Endothelial cell of umbilical vein (primary cell): ENCODE measurements around the gene TEAD4. TPM values are rescaled to one million over a fixed set of nuclear protein-coding genes. Genes with fewer than 3 reads are reported as not detected.

Experiments
- BruUV-seq: library from RNA; stranded (reverse); fragments of 400-500 nt; replicated peaks from 2 replicates; lab custom pipeline; 2021; lab: Mats Ljungman, UMichigan
- CTCF ChIA-PET: fragments of 300-600, 350-600 bp; sonication (Branson Sonifier 250); formaldehyde crosslinking; loops from one replicate; lab custom pipeline; 2021; ENCODE audit warnings: antibody characterized with exemption, inconsistent platforms; lab: Charles Lee
- POLR2A ChIA-PET: fragments of 300-600, 350-600 bp; sonication (Branson Sonifier 250); formaldehyde crosslinking; loops from one replicate; lab custom pipeline; 2021; ENCODE audit warnings: antibody characterized with exemption, inconsistent platforms; lab: Charles Lee
- DNase-seq: peaks from one replicate; pipeline ENCODE4 v3.0.0-alpha.2; 2011; ENCODE audit warnings: low read depth, low spot score
- FAIRE-seq: peaks from 2 replicates; lab custom pipeline; 2011; peaks lifted over from hg19 to GRCh38; lab: Jason Lieb, UNC
- H2AFZ ChIP-seq: 2 replicates; pipeline ENCODE4 v1.6.0; 2012; ENCODE audit warnings: low read depth, low read length, control low read depth, inconsistent platforms
- H3K27ac ChIP-seq: 2 replicates; pipeline ENCODE4 v1.5.1; 2011; ENCODE audit warnings: low read depth, mild to moderate bottlenecking, control low read depth, low read length, moderate library complexity; ENCODE audit not compliant: insufficient read depth
- H3K27me3 ChIP-seq, 2 experiments: 2 replicates each; pipeline versions ENCODE4 v1.6.0 to v1.6.1; 2011; ENCODE audit warnings: low read length in 2 of 2, mixed read lengths in 1 of 2; ENCODE audit not compliant: control insufficient read depth in 2 of 2, insufficient read depth in 2 of 2
- H3K36me3 ChIP-seq, 2 experiments: 2 replicates in 1 of 2; 3 replicates in 1 of 2; pipeline ENCODE4 v1.5.1; 2011; ENCODE audit warnings: low read length in 2 of 2, mild to moderate bottlenecking in 1 of 2, moderate library complexity in 1 of 2; ENCODE audit not compliant: control insufficient read depth in 2 of 2, insufficient read depth in 2 of 2; ENCODE audit errors: extremely low read depth in 1 of 2
- H3K4me1 ChIP-seq: 3 replicates; pipeline ENCODE4 v1.5.1; 2011; ENCODE audit warnings: mild to moderate bottlenecking, low read length; ENCODE audit not compliant: control insufficient read depth, insufficient read depth; ENCODE audit errors: extremely low read depth
- H3K4me2 ChIP-seq: 2 replicates; pipeline ENCODE4 v1.6.1; 2011; ENCODE audit warnings: low read length, control low read depth, mixed read lengths; ENCODE audit not compliant: insufficient read depth
- H3K4me3 ChIP-seq, 3 experiments: fragments of 200-600 bp in 1 of 3; sonication (generic), shearing (Covaris generic) in 1 of 3; replicated peaks in 1 of 3; 2 replicates each; pipeline ENCODE4 v1.5.1; 2011 to 2016; ENCODE audit warnings: control low read depth in 3 of 3, low read length in 3 of 3, mild to moderate bottlenecking in 2 of 3, inconsistent platforms in 1 of 3, low read depth in 1 of 3, moderate library complexity in 1 of 3; ENCODE audit not compliant: insufficient read depth in 1 of 3
- H3K79me2 ChIP-seq: 2 replicates; pipeline ENCODE4 v1.6.0; 2012; ENCODE audit warnings: low read length, inconsistent platforms; ENCODE audit not compliant: control insufficient read depth, insufficient read depth
- H3K9ac ChIP-seq: replicated peaks from 2 replicates; pipeline ENCODE3; 2011; ENCODE audit warnings: low read length, control low read depth; ENCODE audit not compliant: insufficient read depth; ENCODE audit errors: extremely low read depth
- H3K9me1 ChIP-seq: replicated peaks from 3 replicates; pipeline ENCODE4 v1.6.0; 2011; ENCODE audit warnings: mild to moderate bottlenecking, low read length; ENCODE audit not compliant: control insufficient read depth, insufficient read depth; ENCODE audit errors: extremely low read depth
- H3K9me3 ChIP-seq: replicated peaks from 2 replicates; pipeline ENCODE4 v1.5.1; 2012; ENCODE audit warnings: low read length, inconsistent platforms; ENCODE audit not compliant: control insufficient read depth, insufficient read depth
- H4K20me1 ChIP-seq: replicated peaks from 2 replicates; pipeline ENCODE3; 2011; ENCODE audit warnings: mild to moderate bottlenecking, low read length; ENCODE audit not compliant: control insufficient read depth, insufficient read depth; ENCODE audit errors: extremely low read depth
- EZH2 ChIP-seq: IDR thresholded peaks from 2 replicates; pipeline ENCODE4 v1.6.1; 2012; ENCODE audit warnings: borderline replicate concordance, low read depth, mild to moderate bottlenecking, moderate library complexity, low read length, inconsistent platforms; ENCODE audit not compliant: severe bottlenecking
- FOS ChIP-seq: IDR thresholded peaks from 2 replicates; pipeline ENCODE4 v1.6.1; 2011; ENCODE audit warnings: mild to moderate bottlenecking, low read length, moderate library complexity, borderline replicate concordance; ENCODE audit not compliant: insufficient read depth
- GATA2 ChIP-seq: IDR thresholded peaks from 2 replicates; pipeline ENCODE4 v1.7.0; 2011; ENCODE audit warnings: low read depth, mild to moderate bottlenecking, moderate library complexity, mixed read lengths, low read length; ENCODE audit not compliant: insufficient read length, insufficient read depth
- JUN ChIP-seq: IDR thresholded peaks from 2 replicates; pipeline ENCODE4 v1.6.1; 2011; ENCODE audit warnings: borderline replicate concordance, low read depth; ENCODE audit not compliant: insufficient read length, insufficient read depth
- MYC ChIP-seq: IDR thresholded peaks from one replicate; pipeline ENCODE4 v1.6.1; 2011; ENCODE audit warnings: mild to moderate bottlenecking, low read depth, low read length
- POLR2A ChIP-seq: IDR thresholded peaks from 2 replicates; pipeline ENCODE4 v1.6.1; 2012; ENCODE audit warnings: low read depth, mild to moderate bottlenecking, control low read depth, low read length
- POLR2AphosphoS5 ChIP-seq: IDR thresholded peaks from 2 replicates; pipeline ENCODE4 v1.6.1; 2012; ENCODE audit warnings: low read depth, mild to moderate bottlenecking, control low read depth, low read length, moderate library complexity; ENCODE audit not compliant: insufficient read depth
- dilution Hi-C: fragments of 300-500 bp; cut with MboI; formaldehyde crosslinking; loops from one replicate; pipeline ENCODE4 v1.15.0; 2019; ENCODE audit warnings: low sequenced_read_pairs; ENCODE audit not compliant: extremely low pct_ligation_motif_present
- intact Hi-C: fragments of 100-400 bp; cut with micrococcal nuclease; formaldehyde crosslinking; loops from one replicate; pipeline ENCODE4 v1.10.0; 2022
- polyA plus RNA-seq, 4 experiments: library from polyadenylated mRNA; depleted of rRNA in 3 of 4; stranded (reverse) in 3 of 4; unstranded in 1 of 4; fragments of >200 nt; gene quantifications; 2 replicates each; pipeline versions ENCODE4 v1.2.1 to v1.2.3, GENCODE V29; 2011 to 2012; ENCODE audit warnings: missing spikeins in 1 of 4
- total RNA-seq: library from RNA; stranded (reverse); gene quantifications from 2 replicates; pipeline ENCODE4 v1.2.3, GENCODE V29; 2021
- TF ChIP-seq, protein P1 (sequence below), 2 donors: IDR thresholded peaks; 1 replicate in 1 of 2; 2 replicates in 1 of 2; pipeline ENCODE4 v1.5.1; 2011; ENCODE audit warnings: low read length in 2 of 2, mild to moderate bottlenecking in 2 of 2, moderate library complexity in 2 of 2, control low read depth in 1 of 2, inconsistent platforms in 1 of 2, low read depth in 1 of 2; ENCODE audit not compliant: insufficient read depth in 1 of 2; ENCODE audit errors: extremely low read depth in 1 of 2
- TF ChIP-seq, protein P2 (sequence below): IDR thresholded peaks from 2 replicates; pipeline ENCODE4 v1.6.1; 2011; ENCODE audit not compliant: insufficient read depth, insufficient read length

TEAD4 gene
- total and polyA plus RNA-seq, 2 donors (not counting 3 experiments of a cell fraction or from before 2014, with no cell fraction given), result 34.4 to 46.0 TPM

DNA sequence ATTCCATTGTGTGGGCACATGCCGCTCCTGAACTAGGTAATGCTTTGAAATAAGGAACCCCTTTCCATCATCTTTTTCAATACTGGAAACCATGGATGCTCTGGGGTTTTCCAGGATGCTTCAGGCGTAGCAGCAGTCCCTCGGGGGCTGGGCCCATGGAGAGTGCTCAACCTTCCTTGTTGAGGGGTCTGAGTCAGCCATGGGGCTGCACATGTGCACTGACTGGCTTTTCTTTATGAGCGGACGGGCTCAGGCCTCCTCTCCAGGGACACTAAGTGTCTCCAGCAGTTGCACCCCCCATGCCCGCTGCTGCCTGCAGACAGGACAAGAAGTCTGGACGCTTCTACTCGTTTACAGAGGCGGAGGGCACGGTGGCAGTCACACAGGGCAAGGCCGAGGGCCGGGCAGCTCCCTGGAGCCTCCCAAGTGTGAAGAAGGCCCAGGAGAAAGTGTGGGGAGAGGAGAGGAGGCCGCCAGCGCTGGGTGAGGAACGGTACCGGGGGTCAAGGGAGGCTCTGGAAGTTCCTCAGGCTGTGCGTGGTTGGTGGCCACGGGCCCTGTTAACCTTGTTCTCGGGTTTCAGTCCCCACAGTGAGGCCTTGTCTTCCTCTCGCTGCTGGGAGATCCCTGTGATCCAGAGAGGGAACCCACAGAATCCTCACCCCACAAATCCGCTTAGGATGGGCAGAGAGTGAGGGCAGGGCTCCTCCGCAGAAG, 51.2 kb downstream of the TEAD4 start:
- no peaks in the 10 kb centered on the region for H4K20me1 ChIP-seq
- no peak overlapping the region for H3K27ac ChIP-seq
- no peak for FAIRE-seq
- TF ChIP-seq POLR2A (no peak), MYC (no peak), FOS (no peak), JUN (no peak), EZH2 (no peak), POLR2AphosphoS5 (no peak), GATA2 (no peak)
- TF ChIP-seq, protein P1, sequence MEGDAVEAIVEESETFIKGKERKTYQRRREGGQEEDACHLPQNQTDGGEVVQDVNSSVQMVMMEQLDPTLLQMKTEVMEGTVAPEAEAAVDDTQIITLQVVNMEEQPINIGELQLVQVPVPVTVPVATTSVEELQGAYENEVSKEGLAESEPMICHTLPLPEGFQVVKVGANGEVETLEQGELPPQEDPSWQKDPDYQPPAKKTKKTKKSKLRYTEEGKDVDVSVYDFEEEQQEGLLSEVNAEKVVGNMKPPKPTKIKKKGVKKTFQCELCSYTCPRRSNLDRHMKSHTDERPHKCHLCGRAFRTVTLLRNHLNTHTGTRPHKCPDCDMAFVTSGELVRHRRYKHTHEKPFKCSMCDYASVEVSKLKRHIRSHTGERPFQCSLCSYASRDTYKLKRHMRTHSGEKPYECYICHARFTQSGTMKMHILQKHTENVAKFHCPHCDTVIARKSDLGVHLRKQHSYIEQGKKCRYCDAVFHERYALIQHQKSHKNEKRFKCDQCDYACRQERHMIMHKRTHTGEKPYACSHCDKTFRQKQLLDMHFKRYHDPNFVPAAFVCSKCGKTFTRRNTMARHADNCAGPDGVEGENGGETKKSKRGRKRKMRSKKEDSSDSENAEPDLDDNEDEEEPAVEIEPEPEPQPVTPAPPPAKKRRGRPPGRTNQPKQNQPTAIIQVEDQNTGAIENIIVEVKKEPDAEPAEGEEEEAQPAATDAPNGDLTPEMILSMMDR (IDR thresholded peaks at IDR 0.05; ENCODE audit: extremely low read depth in 1 of 2, insufficient read depth in 1 of 2, low read depth in 1 of 2, low read length in 2 of 2), result no peak
- TF ChIP-seq, protein P2, sequence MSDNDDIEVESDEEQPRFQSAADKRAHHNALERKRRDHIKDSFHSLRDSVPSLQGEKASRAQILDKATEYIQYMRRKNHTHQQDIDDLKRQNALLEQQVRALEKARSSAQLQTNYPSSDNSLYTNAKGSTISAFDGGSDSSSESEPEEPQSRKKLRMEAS, result no peak
- no peaks in the 10 kb centered on the region for H3K9me3 ChIP-seq
- H3K4me3 ChIP-seq, result no peak overlapping the region
- dilution Hi-C loops, result no loop called here
- peaks cover 20% of the 10 kb centered on the region for H3K4me1 ChIP-seq
- no peaks in the 10 kb centered on the region for H3K27me3 ChIP-seq
- no peak overlapping the region for H3K9ac ChIP-seq
- DNase-seq, result no peak
- H3K4me2 ChIP-seq, result no peak overlapping the region
- intact Hi-C loops, result no loop called here
- no peak overlapping the region for H2AFZ ChIP-seq
- CTCF ChIA-PET, result no interaction called here
- no peaks in the 10 kb centered on the region for H3K9me1 ChIP-seq
- POLR2A ChIA-PET, result no interaction called here
- no TSS peak for BruUV-seq
- H3K36me3 ChIP-seq, result peaks cover 0 to 6% of the 10 kb centered on the region in 2 experiments
- H3K79me2 ChIP-seq, result peaks cover 2% of the 10 kb centered on the region
